ENCODE measurements around the gene POLG. TPM values are rescaled to one million over a fixed set of nuclear protein-coding genes. Genes with fewer than 3 reads are reported as not detected.

POLG gene
- total RNA-seq, result 100 to 1,000 TPM in 1 of 2 experiments, 10 to 100 TPM in 1; 96.1 to 102 TPM

- peaks cover 9% of the 10 kb centered on the region for H3K27me3 Mint-ChIP-seq
- H3K9me3 Mint-ChIP-seq, result peaks cover 2% of the 10 kb centered on the region
- peaks cover 34% of the 10 kb centered on the region for H3K36me3 Mint-ChIP-seq
- H3K4me3 Mint-ChIP-seq, result peak within 1 kb of the TSS; percentile 87
- DNase-seq, result peak; percentile 99
- peaks cover 53% of the 10 kb centered on the region for H3K4me1 Mint-ChIP-seq
- peak within 1 kb of the TSS; percentile 97 for H3K27ac Mint-ChIP-seq
Observed at GRCh38 chr15:89334510-89335297, at the start of gene POLG. POLG (minus strand) TSS chr15:89334824; CDS start chr15:89333754, 1,070 bp downstream.

- Mint-ChIP-seq H3K27me3 (peaks cover 17% of the 10 kb centered on the region), H3K4me1 (peaks cover 1% of the 10 kb centered on the region), H3K9me3 (no peaks in the 10 kb centered on the region), H3K36me3 (no peaks in the 10 kb centered on the region), H3K27ac (no peak overlapping the region), H3K4me3 (no peak overlapping the region)
- no peak for DNase-seq
Observed at GRCh38 chr15:89384176-89384604, 49.6 kb upstream of the POLG start.

GRCh38 chr15:89383365-89384175, 48.9 kb upstream of the POLG start:
- H3K9me3 Mint-ChIP-seq, result no peaks in the 10 kb centered on the region
- peaks cover 17% of the 10 kb centered on the region for H3K27me3 Mint-ChIP-seq
- H3K4me1 Mint-ChIP-seq, result peaks cover 1% of the 10 kb centered on the region
- H3K4me3 Mint-ChIP-seq, result no peak overlapping the region
- H3K27ac Mint-ChIP-seq, result no peak overlapping the region
- no peaks in the 10 kb centered on the region for H3K36me3 Mint-ChIP-seq
- no peak for DNase-seq

GRCh38 chr15:89381888-89382686, 47.5 kb upstream of the POLG start:
- Mint-ChIP-seq H3K27ac (no peak overlapping the region), H3K9me3 (no peaks in the 10 kb centered on the region), H3K36me3 (peaks cover 2% of the 10 kb centered on the region), H3K4me1 (peaks cover 9% of the 10 kb centered on the region), H3K4me3 (no peak overlapping the region), H3K27me3 (peaks cover 32% of the 10 kb centered on the region)
- DNase-seq, result no peak

- H3K27ac Mint-ChIP-seq, result no peak overlapping the region
- H3K4me1 Mint-ChIP-seq, result peaks cover 9% of the 10 kb centered on the region
- H3K27me3 Mint-ChIP-seq, result peaks cover 39% of the 10 kb centered on the region
- no peak for DNase-seq
- H3K4me3 Mint-ChIP-seq, result no peak overlapping the region
- H3K9me3 Mint-ChIP-seq, result no peaks in the 10 kb centered on the region
- H3K36me3 Mint-ChIP-seq, result peaks cover 2% of the 10 kb centered on the region
Observed at GRCh38 chr15:89381331-89381730, 46.7 kb upstream of the POLG start.

DNA sequence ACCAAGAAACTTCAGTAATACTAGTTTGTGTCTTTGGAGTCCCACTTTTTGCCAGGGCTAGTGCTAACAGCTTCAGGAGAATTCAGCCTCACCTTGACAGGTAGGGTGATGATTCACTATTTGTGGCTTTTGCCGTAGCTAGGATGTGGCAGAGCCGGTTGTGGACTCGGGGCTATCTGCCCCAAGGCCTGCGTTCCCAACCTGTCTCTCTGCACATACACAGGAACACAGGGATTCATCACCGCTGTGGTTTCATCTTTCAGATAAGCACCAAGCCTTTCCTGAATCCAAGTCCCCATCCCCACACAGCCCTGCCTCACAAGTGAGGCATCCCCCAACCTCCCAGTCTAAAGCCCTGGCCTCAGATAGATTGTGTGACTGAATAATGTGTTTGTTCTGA, 45.2 kb upstream of the POLG start:
- Mint-ChIP-seq H3K36me3 (peaks cover 2% of the 10 kb centered on the region), H3K4me3 (peak overlapping the region; percentile 43), H3K4me1 (peaks cover 9% of the 10 kb centered on the region), H3K27ac (no peak overlapping the region), H3K27me3 (peaks cover 55% of the 10 kb centered on the region), H3K9me3 (no peaks in the 10 kb centered on the region)
- DNase-seq, result no peak

DNA sequence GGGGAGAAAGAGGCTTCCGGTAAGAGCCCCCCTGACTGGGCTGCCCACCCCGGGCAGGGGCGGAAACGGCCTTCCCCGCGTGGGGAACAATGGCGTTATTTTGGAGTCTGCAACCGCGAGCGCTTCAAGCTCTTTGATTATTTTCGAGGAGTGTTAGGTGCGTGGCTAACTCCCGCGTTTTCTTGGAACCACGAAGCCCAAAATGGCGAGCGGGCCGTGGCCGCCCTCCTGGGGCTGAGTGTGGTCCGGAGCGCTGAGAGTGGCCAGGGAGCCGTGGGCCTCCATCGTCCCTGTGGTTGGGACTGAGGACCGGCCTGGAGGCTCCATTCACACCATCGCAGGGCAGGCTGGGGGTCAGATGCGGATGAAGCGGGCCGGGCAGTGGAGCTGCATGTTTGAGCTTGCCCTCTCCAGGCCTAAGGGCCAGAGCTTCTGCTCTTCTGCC, 44.6 kb upstream of the POLG start:
- peak overlapping the region; percentile 54 for H3K27ac Mint-ChIP-seq

DNA sequence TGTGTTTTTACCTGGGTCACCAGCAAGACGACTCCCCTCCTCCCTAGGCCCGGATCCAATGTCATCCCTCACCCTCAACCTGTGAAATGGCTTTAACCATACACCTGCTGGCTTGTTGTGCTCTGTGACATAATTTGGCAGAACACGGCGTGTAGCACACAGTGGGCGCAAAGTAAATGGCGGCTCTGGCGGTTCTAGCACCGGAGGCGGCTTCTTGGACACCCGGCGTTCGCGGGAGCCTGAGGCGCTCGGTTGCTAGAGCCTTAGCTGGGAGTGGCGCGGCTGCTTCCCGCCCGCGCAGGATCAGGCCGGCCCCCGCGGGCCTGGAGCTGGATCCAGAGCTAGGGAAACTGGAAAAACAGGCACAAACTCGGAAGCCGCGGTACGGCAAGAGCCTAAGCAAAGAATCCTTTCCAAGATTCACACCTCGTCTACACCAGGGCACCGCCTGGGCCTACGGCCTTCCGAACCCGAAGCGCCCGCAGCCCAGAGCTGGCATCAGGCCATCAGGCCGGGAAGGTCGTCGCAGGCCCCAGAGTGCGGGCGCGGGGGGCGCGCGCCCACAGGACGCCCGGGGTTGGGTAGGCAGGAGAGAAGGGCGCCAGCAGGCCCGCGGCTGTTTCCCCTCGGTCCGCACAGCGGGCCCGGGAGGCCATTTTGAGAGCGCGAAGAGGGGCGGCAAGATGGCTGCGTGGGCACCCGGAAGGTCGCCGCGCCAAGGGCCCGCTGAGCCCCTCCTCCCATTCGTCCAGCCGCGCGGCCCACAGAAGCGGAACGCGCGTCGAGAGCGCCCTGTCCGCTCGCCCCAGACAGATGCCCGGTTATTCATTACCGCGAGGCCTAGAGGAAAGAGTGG, 43.9 kb upstream of the POLG start:
- peaks cover 9% of the 10 kb centered on the region for H3K4me1 Mint-ChIP-seq
- H3K27ac Mint-ChIP-seq, result peak overlapping the region; percentile 77
- DNase-seq, result peak; percentile 45

More for the DNA sequence above, 44.6 kb upstream of the POLG start:
- no peak for DNase-seq
- Mint-ChIP-seq H3K4me1 (peaks cover 9% of the 10 kb centered on the region), H3K4me3 (peak overlapping the region; percentile 56), H3K9me3 (no peaks in the 10 kb centered on the region), H3K36me3 (peaks cover 2% of the 10 kb centered on the region), H3K27me3 (peaks cover 60% of the 10 kb centered on the region)

DNA sequence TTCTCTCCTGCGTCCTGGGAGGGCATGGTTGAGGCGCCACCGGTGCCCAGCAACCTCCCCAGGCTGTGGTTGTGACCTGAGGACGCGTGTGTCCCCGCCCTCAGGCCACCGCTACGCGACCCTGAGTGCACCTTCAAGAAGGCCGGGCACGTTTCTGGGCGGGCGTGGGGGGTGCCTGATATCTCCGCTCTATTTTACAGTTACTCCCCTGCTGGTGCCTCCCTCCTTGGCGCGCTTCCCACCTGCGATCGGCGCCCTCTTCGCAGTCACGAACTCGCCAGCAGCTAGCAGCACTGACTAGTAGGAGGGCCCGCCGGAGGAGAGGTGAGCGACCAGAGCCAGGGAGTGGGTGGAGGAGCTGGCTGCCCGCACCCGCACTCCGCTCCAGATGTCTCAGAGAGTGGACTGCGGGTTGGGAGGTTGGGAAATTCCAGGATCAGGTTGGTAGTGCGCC, 43.2 kb upstream of the POLG start:
- DNase-seq, result no peak
- H3K4me3 Mint-ChIP-seq, result peak overlapping the region; percentile 75
- peak overlapping the region; percentile 77 for H3K27ac Mint-ChIP-seq
- H3K4me1 Mint-ChIP-seq, result peaks cover 9% of the 10 kb centered on the region
- H3K36me3 Mint-ChIP-seq, result peaks cover 2% of the 10 kb centered on the region
- H3K9me3 Mint-ChIP-seq, result no peaks in the 10 kb centered on the region
- peaks cover 73% of the 10 kb centered on the region for H3K27me3 Mint-ChIP-seq

More for the DNA sequence above, 43.9 kb upstream of the POLG start:
- Mint-ChIP-seq H3K27me3 (peaks cover 68% of the 10 kb centered on the region), H3K36me3 (peaks cover 2% of the 10 kb centered on the region), H3K9me3 (no peaks in the 10 kb centered on the region), H3K4me3 (peak overlapping the region; percentile 75)

- Mint-ChIP-seq H3K4me1 (peaks cover 9% of the 10 kb centered on the region), H3K4me3 (no peak overlapping the region)
Observed at GRCh38 chr15:89377024-89377841, 42.6 kb upstream of the POLG start.

DNA sequence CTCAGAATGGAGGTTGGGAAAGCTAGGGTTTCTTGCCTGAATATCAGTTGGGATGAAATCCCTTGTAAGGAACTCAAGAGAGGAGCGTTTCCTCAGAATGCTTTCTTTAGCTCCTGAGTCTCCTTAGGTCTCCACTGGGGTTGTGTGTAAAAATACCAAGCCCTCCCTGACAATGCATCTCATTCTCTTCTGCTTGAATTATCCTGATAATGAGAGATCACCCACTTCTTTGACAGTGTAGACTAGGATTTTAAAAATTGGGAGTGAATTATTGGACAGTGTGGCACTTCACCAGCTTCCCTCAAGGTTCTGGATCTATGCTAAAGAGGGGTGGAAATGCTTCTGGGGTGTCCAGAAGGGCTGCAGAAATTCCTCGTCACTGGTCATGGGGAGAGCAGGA, 41.8 kb upstream of the POLG start:
- H3K4me3 Mint-ChIP-seq, result no peak overlapping the region
- H3K27ac Mint-ChIP-seq, result no peak overlapping the region
- peaks cover 85% of the 10 kb centered on the region for H3K27me3 Mint-ChIP-seq
- H3K36me3 Mint-ChIP-seq, result peaks cover 2% of the 10 kb centered on the region
- DNase-seq, result no peak
- peaks cover 9% of the 10 kb centered on the region for H3K4me1 Mint-ChIP-seq
- no peaks in the 10 kb centered on the region for H3K9me3 Mint-ChIP-seq

More at GRCh38 chr15:89377024-89377841, 42.6 kb upstream of the POLG start:
- H3K9me3 Mint-ChIP-seq, result no peaks in the 10 kb centered on the region
- H3K36me3 Mint-ChIP-seq, result peaks cover 2% of the 10 kb centered on the region
- H3K27me3 Mint-ChIP-seq, result peaks cover 78% of the 10 kb centered on the region
- DNase-seq, result no peak
- H3K27ac Mint-ChIP-seq, result no peak overlapping the region

DNA sequence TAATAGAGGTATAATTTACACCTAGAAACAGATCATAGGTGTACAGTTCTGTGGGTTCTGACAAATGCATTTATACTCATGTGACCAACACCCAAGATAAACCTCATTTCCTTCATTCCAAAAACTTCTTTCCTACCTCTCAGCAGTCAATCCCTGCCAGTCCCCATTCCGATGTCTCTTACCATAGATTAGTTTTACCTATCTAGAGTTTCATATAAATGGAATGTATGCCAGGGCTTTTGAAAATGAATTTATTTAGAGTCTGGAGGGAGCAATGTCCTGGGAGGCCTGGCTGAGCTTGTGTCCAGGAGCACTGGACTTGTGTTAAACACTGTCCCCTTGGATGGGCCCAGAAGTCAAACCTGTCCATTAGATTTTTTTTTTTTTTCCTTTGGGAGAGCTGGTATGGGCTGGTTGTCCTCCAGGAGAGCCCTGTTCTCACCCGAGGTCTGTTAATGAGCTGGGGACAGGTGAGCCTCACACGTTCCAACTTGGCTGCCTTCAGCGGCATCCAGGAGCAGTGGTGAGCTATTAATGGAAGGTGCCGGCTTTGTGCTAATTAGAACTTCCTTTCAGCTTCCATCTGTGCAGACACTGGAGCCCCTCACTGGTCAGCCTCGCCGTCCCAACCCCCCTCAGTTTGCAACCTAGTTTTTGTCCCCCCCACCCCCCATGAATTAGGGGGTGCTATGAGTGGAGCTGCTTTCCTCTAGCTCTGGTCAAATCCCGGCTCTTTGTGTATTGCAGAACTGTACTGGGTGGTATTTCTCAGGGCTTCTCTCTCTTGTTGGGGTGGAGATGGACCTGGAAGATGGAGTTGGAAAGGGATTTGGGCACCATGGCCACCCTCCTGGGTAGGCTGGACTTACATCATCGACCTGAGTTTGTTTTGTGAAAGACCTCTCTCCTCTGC, 40.7 kb upstream of the POLG start:
- peaks cover 85% of the 10 kb centered on the region for H3K27me3 Mint-ChIP-seq

More for the DNA sequence above, 40.7 kb upstream of the POLG start:
- Mint-ChIP-seq H3K4me1 (peaks cover 13% of the 10 kb centered on the region), H3K36me3 (peaks cover 2% of the 10 kb centered on the region), H3K9me3 (no peaks in the 10 kb centered on the region), H3K27ac (no peak overlapping the region), H3K4me3 (no peak overlapping the region)
- no peak for DNase-seq

Data from activated naive CD8-positive, alpha-beta T cell treated with anti-CD3 and anti-CD28 coated beads for 36 hours (primary cell).